ENCODE data around the gene USF3. TPM values are rescaled to one million over a fixed set of nuclear protein-coding genes. Genes with fewer than 3 reads are reported as not detected.

USF3 gene
- total RNA-seq, 4 donors from 2014 or later: 11.5 to 18.3 (median 12.6) TPM

- Histone ChIP-seq H3K27ac (no peak overlapping the region), H3K27me3 (peaks cover 0 to 4% (median 0%) of the 10 kb centered on the region in 4 donors), H3K4me1 (no peaks in the 10 kb centered on the region), H3K36me3 (no peaks in the 10 kb centered on the region), H3K9me3 (no peaks in the 10 kb centered on the region), H3K4me3 (no peak overlapping the region)
- intact Hi-C loops (cut with DNase I): no loop called here
- no peak for DNase-seq
- no peak for TF ChIP-seq POLR2A (IDR thresholded peaks at IDR 0.05)
- TF ChIP-seq, protein P1, sequence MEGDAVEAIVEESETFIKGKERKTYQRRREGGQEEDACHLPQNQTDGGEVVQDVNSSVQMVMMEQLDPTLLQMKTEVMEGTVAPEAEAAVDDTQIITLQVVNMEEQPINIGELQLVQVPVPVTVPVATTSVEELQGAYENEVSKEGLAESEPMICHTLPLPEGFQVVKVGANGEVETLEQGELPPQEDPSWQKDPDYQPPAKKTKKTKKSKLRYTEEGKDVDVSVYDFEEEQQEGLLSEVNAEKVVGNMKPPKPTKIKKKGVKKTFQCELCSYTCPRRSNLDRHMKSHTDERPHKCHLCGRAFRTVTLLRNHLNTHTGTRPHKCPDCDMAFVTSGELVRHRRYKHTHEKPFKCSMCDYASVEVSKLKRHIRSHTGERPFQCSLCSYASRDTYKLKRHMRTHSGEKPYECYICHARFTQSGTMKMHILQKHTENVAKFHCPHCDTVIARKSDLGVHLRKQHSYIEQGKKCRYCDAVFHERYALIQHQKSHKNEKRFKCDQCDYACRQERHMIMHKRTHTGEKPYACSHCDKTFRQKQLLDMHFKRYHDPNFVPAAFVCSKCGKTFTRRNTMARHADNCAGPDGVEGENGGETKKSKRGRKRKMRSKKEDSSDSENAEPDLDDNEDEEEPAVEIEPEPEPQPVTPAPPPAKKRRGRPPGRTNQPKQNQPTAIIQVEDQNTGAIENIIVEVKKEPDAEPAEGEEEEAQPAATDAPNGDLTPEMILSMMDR (IDR thresholded peaks at IDR 0.05): no peak
Measured at GRCh38 chr3:113620091-113620490, 76.4 kb downstream of the USF3 start.

DNA sequence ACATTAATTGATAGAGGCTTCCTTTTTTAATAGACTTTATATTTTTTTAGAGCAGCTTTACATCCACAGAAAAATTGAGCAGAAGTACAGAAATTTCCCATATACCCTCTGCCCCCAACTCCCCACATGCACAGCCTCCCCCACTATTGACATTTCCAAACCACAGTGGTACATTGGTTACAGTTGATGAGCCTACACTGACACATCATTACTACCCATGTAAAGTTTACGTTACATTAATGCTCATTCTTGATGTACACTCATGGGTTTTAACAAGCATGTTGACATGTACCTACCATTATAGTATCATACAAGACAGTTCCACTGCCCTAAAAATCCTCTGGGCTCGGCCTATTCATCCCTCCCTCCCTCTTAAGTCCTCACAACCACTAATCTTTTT lies 78.7 kb downstream of the USF3 start:
- no peak overlapping the region for H3K4me3 ChIP-seq
- DNase-seq: no peak
- TF ChIP-seq, protein P1 (IDR thresholded peaks at IDR 0.05): no peak
- TF ChIP-seq POLR2A (IDR thresholded peaks at IDR 0.05): no peak
- WGBS, 2 donors: 82 to 88% methylated on average over 2 of the region's 2 CpGs
- H3K4me1 ChIP-seq: no peaks in the 10 kb centered on the region
- H3K27me3 ChIP-seq: no peaks in the 10 kb centered on the region
- no peaks in the 10 kb centered on the region for H3K9me3 ChIP-seq
- intact Hi-C loops (cut with DNase I): no loop called here
- H3K27ac ChIP-seq: no peak overlapping the region
- no peaks in the 10 kb centered on the region for H3K36me3 ChIP-seq

GRCh38 chr3:113615976-113616375 lies 80.5 kb downstream of the USF3 start:
- no peaks in the 10 kb centered on the region for H3K27me3 ChIP-seq
- H3K4me1 ChIP-seq: no peaks in the 10 kb centered on the region
- 64 to 76% methylated on average over 4 of the region's 4 CpGs for WGBS, 2 donors
- no peaks in the 10 kb centered on the region for H3K36me3 ChIP-seq
- H3K27ac ChIP-seq: no peak overlapping the region
- H3K9me3 ChIP-seq: no peaks in the 10 kb centered on the region
- intact Hi-C loops (cut with DNase I): no loop called here
- DNase-seq: no peak
- TF ChIP-seq, protein P1 (IDR thresholded peaks at IDR 0.05): no peak
- TF ChIP-seq POLR2A (IDR thresholded peaks at IDR 0.05): no peak
- no peak overlapping the region for H3K4me3 ChIP-seq

DNA sequence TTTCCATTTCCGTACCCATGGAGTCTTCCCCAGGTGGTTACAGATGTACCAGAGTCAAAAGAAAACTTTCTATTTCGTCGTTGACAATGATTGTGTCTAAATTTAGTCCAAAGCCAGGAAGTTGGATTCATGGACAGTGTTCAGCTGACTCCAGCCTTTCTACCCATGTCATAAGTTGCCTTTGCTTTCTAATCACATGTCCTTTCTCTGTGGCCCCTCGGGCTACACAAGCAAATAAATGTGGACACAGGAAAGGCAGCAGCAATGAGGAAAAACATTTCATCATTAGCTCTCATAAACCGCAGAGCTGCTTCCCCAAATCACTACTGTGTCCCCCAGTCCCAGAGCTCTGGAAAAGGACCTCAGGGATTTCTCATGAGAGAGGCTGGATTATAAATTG lies 82.0 kb downstream of the USF3 start:
- no peak overlapping the region for H3K4me3 ChIP-seq
- no peaks in the 10 kb centered on the region for H3K4me1 ChIP-seq
- intact Hi-C loops (cut with DNase I): no loop called here
- H3K36me3 ChIP-seq: no peaks in the 10 kb centered on the region
- DNase-seq: no peak
- H3K9me3 ChIP-seq: no peaks in the 10 kb centered on the region
- TF ChIP-seq, protein P1 (IDR thresholded peaks at IDR 0.05): no peak
- TF ChIP-seq POLR2A (IDR thresholded peaks at IDR 0.05): no peak
- WGBS, 2 donors: 64 to 69% methylated on average over 5 of the region's 5 CpGs
- H3K27ac ChIP-seq: peak overlapping the region in 1 of 4 donors; percentile 26
- no peaks in the 10 kb centered on the region for H3K27me3 ChIP-seq

GRCh38 chr3:113607219-113607596 lies 89.2 kb downstream of the USF3 start:
- TF ChIP-seq POLR2A (IDR thresholded peaks at IDR 0.05): no peak
- TF ChIP-seq, protein P1 (IDR thresholded peaks at IDR 0.05): no peak
- no peaks in the 10 kb centered on the region for H3K9me3 ChIP-seq
- no peaks in the 10 kb centered on the region for H3K27me3 ChIP-seq
- no peak overlapping the region for H3K4me3 ChIP-seq
- intact Hi-C loops (cut with DNase I): no loop called here
- no peaks in the 10 kb centered on the region for H3K4me1 ChIP-seq
- H3K27ac ChIP-seq: no peak overlapping the region
- no peak for DNase-seq
- no peaks in the 10 kb centered on the region for H3K36me3 ChIP-seq
- WGBS, 2 donors: 64 to 77% methylated on average over 4 to 5 of the region's 5 CpGs

All from esophagus squamous epithelium (tissue), 5 donors.